ENCODE data around the gene SPACDR.

DNA sequence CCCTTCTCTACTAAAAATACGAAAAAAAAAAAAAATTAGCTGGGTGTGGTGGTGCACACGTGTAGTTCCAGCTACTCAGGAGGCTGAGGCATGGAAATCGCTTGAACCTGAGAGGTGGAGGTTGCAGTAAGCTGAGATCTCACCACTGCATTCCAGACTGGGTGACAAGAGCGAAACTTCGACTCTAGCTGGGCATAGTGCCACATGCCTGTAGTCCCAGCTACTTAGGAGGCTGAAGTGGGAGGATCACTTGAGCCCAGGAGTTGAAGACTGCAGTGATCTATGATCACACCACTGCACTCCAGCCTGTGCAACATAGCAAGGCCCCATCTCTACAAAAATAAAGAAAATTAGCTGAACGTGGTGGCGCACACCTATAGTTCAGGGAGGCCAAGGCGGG is 1.2 kb upstream of the SPACDR start:
- TF ChIP-seq, protein P1, sequence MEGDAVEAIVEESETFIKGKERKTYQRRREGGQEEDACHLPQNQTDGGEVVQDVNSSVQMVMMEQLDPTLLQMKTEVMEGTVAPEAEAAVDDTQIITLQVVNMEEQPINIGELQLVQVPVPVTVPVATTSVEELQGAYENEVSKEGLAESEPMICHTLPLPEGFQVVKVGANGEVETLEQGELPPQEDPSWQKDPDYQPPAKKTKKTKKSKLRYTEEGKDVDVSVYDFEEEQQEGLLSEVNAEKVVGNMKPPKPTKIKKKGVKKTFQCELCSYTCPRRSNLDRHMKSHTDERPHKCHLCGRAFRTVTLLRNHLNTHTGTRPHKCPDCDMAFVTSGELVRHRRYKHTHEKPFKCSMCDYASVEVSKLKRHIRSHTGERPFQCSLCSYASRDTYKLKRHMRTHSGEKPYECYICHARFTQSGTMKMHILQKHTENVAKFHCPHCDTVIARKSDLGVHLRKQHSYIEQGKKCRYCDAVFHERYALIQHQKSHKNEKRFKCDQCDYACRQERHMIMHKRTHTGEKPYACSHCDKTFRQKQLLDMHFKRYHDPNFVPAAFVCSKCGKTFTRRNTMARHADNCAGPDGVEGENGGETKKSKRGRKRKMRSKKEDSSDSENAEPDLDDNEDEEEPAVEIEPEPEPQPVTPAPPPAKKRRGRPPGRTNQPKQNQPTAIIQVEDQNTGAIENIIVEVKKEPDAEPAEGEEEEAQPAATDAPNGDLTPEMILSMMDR (IDR thresholded peaks at IDR 0.05; ENCODE audit: insufficient read depth, low read length): no peak
- TF ChIP-seq POLR2AphosphoS5 (IDR thresholded peaks at IDR 0.05; ENCODE audit: low read depth): no peak
